HG02642 (cell line): ENCODE results near the gene TMEM109.
"Not testable (repeated sequence)": the region's sequence is repeated elsewhere in the genome, so short reads cannot be mapped to it uniquely, and the experiment has no call there.

Experiments used
- ATAC-seq: cut with Tn5 transposase; IDR thresholded peaks from one replicate; pipeline ENCODE4 v1.9.1; 2021; ENCODE audit warnings: mild to moderate bottlenecking; ENCODE audit not compliant: unreplicated experiment, poor library complexity

TMEM109 gene

DNA sequence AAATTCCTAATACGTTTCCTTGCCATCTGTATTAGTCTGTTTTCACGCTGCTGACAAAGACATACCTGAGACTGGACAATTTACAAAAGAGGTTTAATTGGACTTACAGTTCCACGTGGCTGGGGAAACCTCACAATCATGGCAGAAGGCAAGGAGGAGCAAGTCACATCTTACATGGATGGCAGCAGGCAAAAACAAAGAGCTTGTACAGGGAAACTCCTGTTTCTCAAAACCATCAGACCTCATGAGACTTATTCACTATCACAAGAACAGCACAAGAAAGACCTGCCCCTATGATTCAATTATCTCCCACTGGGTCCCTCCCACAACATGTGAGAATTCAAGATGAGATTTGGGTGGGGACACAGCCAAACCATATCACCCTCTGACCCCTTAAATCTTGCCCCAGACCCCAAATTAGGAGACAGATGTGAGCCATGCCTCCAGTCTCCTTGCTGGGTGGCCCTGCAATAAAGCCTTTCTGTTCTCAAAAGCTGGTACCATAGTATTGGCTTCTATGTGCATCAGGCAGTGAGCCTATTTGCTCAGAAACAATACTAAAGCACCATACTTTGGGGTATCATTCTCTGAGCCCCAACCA lies 4.2 kb upstream of the TMEM109 start:
- not testable (repeated sequence) for ATAC-seq

GRCh38 chr11:60910281-60910687 lies 3.7 kb upstream of the TMEM109 start:
- ATAC-seq = peak; percentile 32

- ATAC-seq = no peak
Observed at GRCh38 chr11:60910711-60911380, 3.1 kb upstream of the TMEM109 start.

DNA sequence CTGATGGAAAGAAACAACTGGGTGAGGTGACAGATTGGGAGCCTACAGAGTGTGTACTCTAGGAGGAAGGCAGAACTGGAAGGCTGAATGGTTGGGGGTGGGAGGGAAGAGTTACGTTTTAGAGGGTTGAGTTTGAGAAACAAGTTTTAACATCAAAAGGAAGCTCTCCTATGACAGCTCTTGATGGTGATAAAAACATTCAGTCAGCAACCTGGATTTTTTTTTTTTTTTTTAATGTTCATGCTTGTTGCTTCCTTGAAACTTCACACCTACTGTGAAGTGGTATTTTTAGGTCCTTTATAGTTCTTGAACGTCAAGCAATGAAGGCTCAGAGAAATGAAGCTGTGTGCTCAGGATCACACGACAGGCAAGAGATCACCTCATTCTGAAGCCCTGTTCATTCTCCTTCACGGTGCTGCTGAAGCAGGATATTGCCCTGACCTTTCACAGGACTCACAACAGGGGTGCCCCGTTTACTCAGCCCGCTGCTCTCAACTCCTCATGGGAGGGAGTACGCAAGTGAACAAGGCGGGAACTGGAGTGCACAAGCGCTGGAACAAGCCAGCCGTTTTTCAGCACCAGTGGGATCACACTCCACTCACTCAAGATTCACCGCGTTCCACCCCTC lies 1.6 kb upstream of the TMEM109 start:
- ATAC-seq = no peak

- no peak for ATAC-seq
Observed at GRCh38 chr11:60912851-60913528, 968 bp upstream of the TMEM109 start.

- peak; percentile 8 for ATAC-seq
Observed at GRCh38 chr11:60914633-60915247, 782 bp downstream of the TMEM109 start.

- ATAC-seq = peak; percentile 44
Observed at GRCh38 chr11:60915248-60915914, 1.4 kb downstream of the TMEM109 start.

GRCh38 chr11:60916669-60917206 lies 2.8 kb downstream of the TMEM109 start:
- no peak for ATAC-seq

DNA sequence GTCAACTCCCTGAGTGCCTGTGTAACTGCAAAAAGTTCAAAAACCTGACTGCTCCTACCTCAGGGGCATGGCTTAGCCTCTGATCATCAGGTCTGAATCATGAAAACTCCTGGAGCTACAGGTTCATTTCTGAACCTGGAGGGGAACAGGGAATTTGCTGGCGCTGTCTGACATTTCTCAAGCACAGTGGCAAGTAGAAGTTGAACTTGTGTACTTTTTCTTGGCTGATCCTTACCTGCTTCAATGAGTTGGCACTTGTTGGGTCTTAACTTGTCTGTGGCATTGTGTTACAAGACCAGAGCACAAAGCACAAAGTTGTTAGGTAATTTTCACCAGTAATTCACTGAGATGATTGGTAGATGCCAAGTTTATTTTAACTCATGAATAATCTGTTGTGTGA lies 3.3 kb downstream of the TMEM109 start:
- no peak for ATAC-seq

DNA sequence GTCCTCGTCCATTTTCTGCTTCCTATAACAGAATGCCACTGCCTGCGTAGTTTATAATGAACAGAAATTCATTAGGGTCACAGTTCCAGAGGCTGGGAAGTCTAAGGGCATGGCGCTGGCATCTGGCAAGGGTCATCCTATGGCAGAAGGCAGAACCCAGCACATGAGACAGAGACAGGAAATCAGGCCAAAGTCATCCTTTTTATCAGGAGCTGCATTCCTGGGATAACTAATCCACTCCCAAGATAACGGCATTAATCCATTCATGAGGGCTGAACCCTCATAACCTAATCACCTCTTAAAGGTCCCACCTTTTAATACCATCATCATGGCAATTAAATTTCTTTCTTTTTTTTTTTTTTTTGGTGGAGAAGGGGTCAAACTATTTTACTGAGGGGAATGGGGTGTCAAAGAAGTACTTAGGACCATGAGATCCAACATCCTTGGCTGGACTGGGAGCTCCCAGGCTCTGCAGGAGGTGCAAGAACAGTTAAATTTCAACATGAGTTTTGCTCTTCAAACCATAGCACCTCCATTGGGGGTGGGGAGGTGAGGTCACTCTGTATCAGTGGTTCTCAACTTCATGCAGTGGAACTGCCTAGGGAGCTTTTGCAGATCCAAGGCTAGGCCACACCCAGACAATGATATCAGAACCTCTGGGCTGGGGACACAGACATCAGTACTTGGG lies 4.4 kb downstream of the TMEM109 start:
- no peak for ATAC-seq

- ATAC-seq = no peak
Observed at GRCh38 chr11:60918939-60919265, 4.9 kb downstream of the TMEM109 start.

GRCh38 chr11:60919320-60919719 lies 5.4 kb downstream of the TMEM109 start:
- ATAC-seq = no peak

DNA sequence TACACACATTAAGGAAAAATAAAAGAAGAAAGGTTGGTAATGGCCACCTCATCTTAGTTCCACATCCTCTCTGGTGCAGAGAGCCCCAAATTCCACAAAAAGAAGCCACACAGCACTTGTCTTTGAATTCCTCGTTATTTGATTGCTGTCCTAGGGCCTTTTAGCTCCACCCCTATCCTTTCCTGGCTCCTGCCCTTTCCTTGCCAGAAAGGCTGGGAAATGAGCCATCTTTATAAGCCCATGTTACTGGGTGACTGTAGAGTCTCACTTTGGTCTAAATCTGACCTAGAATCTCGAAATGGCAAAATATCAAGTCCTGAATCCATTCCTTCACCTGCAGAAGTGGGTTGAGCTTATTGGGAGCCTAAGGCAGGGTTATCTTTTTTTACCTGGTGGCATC lies 6.0 kb downstream of the TMEM109 start:
- ATAC-seq = no peak

DNA sequence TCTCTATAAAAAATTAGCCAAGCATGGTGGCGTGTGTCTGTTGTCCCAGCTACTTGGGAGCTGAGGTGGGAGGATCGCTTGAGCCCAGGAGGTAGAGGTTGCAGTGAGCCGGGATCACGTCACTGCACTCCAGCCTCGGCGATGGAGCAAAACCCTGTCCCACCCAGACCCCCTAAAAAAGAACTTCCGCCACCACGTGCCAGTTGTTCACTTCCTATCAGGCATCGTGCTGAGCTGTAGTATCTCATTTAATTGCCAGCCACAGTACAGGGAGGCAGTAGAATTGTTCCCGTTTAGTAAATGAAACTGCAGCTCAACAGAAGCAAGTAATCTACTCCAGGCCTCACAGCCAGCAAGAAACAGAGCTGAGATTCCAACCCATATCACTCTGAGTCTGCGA lies 7.3 kb downstream of the TMEM109 start:
- ATAC-seq = no peak

- ATAC-seq = no peak
Observed at GRCh38 chr11:60921777-60922335, 7.9 kb downstream of the TMEM109 start.

DNA sequence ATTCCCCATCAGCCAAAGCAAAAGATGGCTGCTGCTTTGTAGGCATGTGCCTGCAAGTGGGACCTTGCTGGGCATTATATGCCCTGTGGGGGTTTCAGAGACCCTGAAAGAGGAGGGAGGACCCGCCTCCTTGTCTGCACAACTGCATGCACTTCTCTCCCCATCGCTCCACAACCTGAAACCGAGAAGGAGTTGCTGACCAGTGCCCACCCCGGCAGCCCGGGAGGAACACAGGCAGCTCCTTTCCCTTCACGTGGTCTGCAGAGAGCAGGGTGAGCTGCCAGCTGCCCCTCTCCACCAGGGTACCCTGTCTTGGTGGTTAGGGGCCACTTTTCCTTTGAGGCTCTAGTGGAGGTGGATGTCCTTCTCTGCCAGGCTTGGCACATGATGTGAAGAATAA lies 8.9 kb downstream of the TMEM109 start:
- ATAC-seq = no peak

GRCh38 chr11:60923326-60923725 lies 9.4 kb downstream of the TMEM109 start:
- ATAC-seq = no peak

GRCh38 chr11:60923800-60924109 lies 9.8 kb downstream of the TMEM109 start:
- ATAC-seq = no peak

DNA sequence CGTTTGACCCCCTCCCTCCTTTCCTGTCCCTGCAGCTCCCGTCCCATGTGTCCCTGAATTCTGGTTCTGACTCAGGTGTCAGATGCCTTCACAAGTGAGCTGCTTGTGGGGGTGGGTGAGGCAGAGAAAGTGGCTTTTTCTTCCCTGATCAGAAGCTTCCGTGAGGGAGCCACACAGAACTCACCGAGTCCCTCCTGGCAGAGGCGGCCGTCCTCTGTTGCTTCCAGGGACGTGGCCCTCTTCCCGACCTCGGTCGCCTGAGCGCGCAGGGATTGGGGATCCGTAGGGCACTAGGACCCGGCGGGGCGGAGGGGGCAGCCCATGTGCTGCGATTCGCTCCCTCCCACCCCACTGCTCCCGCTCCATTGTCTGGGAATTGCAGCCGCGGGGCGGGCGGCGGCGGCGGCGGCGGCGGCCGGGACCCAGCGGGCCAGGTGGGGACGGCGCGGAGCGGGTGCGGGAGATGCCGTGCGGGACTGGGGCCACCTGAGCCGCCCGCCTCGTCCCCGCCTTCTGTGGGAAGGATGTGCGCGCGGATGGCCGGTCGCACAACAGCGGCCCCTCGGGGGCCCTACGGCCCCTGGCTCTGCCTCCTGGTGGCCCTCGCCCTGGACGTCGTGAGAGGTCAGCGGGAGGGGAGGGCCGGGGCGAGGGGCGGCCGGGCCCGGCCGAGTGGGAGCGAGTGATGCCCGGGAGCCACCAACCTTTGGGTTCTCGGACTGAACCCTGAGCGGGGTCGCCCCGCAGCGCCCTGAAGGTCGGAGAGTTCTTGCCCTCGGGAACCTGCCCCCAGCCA lies 10.3 kb downstream of the TMEM109 start, which contains the start of gene TMEM132A:
TMEM132A (plus strand) TSS at position 351 of the 796 bp plus-strand sequence; CDS start at position 525, 174 bp downstream.
- peak; percentile 50 for ATAC-seq
